HG03175 (cell line): ENCODE data around the gene UTP18.
"Not testable (repeated sequence)": the region's sequence is repeated elsewhere in the genome, so short reads cannot be mapped to it uniquely, and the experiment has no call there.

Experiments used
- ATAC-seq: cut with Tn5 transposase; IDR thresholded peaks from one replicate; pipeline ENCODE4 v1.9.1; 2021; ENCODE audit warnings: mild to moderate bottlenecking, moderate library complexity; ENCODE audit not compliant: unreplicated experiment

Gene UTP18

GRCh38 chr17:51260237-51261023 lies at the start of gene UTP18:
UTP18 (plus strand) TSS chr17:51260546; CDS start chr17:51260585, 39 bp downstream.
- peak; percentile 71 for ATAC-seq

- no peak for ATAC-seq
Measured at GRCh38 chr17:51214920-51215319, 45.4 kb upstream of the UTP18 start.

GRCh38 chr17:51217946-51218345 lies 42.4 kb upstream of the UTP18 start:
- ATAC-seq: no peak

GRCh38 chr17:51221322-51221721 lies 39.0 kb upstream of the UTP18 start:
- ATAC-seq: no peak

GRCh38 chr17:51224402-51225262 lies 35.7 kb upstream of the UTP18 start:
- no peak for ATAC-seq

GRCh38 chr17:51225523-51225922 lies 34.8 kb upstream of the UTP18 start:
- not testable (repeated sequence) for ATAC-seq

- ATAC-seq: no peak
Measured at GRCh38 chr17:51228161-51228560, 32.2 kb upstream of the UTP18 start.

GRCh38 chr17:51229889-51230288 lies 30.5 kb upstream of the UTP18 start:
- ATAC-seq: no peak

- ATAC-seq: no peak
Measured at GRCh38 chr17:51230306-51230705, 30.0 kb upstream of the UTP18 start.

- ATAC-seq: no peak
Measured at GRCh38 chr17:51231999-51232398, 28.3 kb upstream of the UTP18 start.

- ATAC-seq: no peak
Measured at GRCh38 chr17:51234162-51234561, 26.2 kb upstream of the UTP18 start.

- ATAC-seq: peak; percentile 73
Measured at GRCh38 chr17:51238255-51238887, 22.0 kb upstream of the UTP18 start.

GRCh38 chr17:51240275-51240674 lies 20.1 kb upstream of the UTP18 start:
- no peak for ATAC-seq

- ATAC-seq: no peak
Measured at GRCh38 chr17:51244041-51244440, 16.3 kb upstream of the UTP18 start.

GRCh38 chr17:51245535-51245934 lies 14.8 kb upstream of the UTP18 start:
- no peak for ATAC-seq

- ATAC-seq: no peak
Measured at GRCh38 chr17:51250314-51250840, 10.0 kb upstream of the UTP18 start.

- ATAC-seq: no peak
Measured at GRCh38 chr17:51251010-51251409, 9.3 kb upstream of the UTP18 start.

- no peak for ATAC-seq
Measured at GRCh38 chr17:51255673-51256072, 4.7 kb upstream of the UTP18 start.

- no peak for ATAC-seq
Measured at GRCh38 chr17:51256101-51256500, 4.2 kb upstream of the UTP18 start.

- ATAC-seq: no peak
Measured at GRCh38 chr17:51257150-51258081, 2.9 kb upstream of the UTP18 start.
